ENCODE results near the gene ANKK1.

The ANKK1 gene

GRCh38 chr11:113398669-113399430, 11.3 kb downstream of the ANKK1 start:
- ChIA-PET POLR2A (interaction anchor here (0.6 kb wide), 1 partner anchor 10 kb away, joined by 3 read pairs; no protein-coding TSS in a partner anchor), CTCF (no interaction called here)
- Histone ChIP-seq H3K4me3 (ENCODE audit: low read depth, low read length) (no peak overlapping the region), H3K27ac (ENCODE audit: extremely low read depth, low read depth, low read length) (no peak overlapping the region), H3K4me1 (ENCODE audit: control insufficient read depth, insufficient read depth, low read length) (no peaks in the 10 kb centered on the region), H3K9me3 (ENCODE audit: control insufficient read depth, insufficient read depth, low read depth, low read length) (no peaks in the 10 kb centered on the region), H3K36me3 (ENCODE audit: control insufficient read depth in 2 of 2, insufficient read depth in 1 of 2, low read length in 2 of 2) (no peaks in the 10 kb centered on the region)
- TF ChIP-seq, protein P1, sequence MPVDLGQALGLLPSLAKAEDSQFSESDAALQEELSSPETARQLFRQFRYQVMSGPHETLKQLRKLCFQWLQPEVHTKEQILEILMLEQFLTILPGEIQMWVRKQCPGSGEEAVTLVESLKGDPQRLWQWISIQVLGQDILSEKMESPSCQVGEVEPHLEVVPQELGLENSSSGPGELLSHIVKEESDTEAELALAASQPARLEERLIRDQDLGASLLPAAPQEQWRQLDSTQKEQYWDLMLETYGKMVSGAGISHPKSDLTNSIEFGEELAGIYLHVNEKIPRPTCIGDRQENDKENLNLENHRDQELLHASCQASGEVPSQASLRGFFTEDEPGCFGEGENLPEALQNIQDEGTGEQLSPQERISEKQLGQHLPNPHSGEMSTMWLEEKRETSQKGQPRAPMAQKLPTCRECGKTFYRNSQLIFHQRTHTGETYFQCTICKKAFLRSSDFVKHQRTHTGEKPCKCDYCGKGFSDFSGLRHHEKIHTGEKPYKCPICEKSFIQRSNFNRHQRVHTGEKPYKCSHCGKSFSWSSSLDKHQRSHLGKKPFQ (tag by site-specific recombination; IDR thresholded peaks at IDR 0.05) = no peak
- TF ChIP-seq ZNF138 (tag by site-specific recombination; IDR thresholded peaks at IDR 0.05; ENCODE audit: borderline replicate concordance) = no peak
- no peak for TF ChIP-seq KLF7 (tag by site-specific recombination; IDR thresholded peaks at IDR 0.05; ENCODE audit: borderline replicate concordance)
- no peak for TF ChIP-seq ZNF791 (tag by site-specific recombination; IDR thresholded peaks at IDR 0.05)

- Histone ChIP-seq H3K4me1 (ENCODE audit: control insufficient read depth, insufficient read depth, low read length) (no peaks in the 10 kb centered on the region), H3K4me3 (ENCODE audit: low read depth, low read length) (no peak overlapping the region), H3K9me3 (ENCODE audit: control insufficient read depth, insufficient read depth, low read depth, low read length) (no peaks in the 10 kb centered on the region), H3K36me3 (ENCODE audit: control insufficient read depth in 2 of 2, insufficient read depth in 1 of 2, low read length in 2 of 2) (no peaks in the 10 kb centered on the region), H3K27ac (ENCODE audit: extremely low read depth, low read depth, low read length) (no peak overlapping the region)
- ChIA-PET POLR2A (no interaction called here), CTCF (no interaction called here)
- no peak for TF ChIP-seq ZNF398 (tag by site-specific recombination; IDR thresholded peaks at IDR 0.05)
- no peak for TF ChIP-seq ZNF302 (tag by site-specific recombination; IDR thresholded peaks at IDR 0.05; ENCODE audit: low read depth)
- no peak for TF ChIP-seq ZNF416 (tag by site-specific recombination; IDR thresholded peaks at IDR 0.05)
- no peak for TF ChIP-seq GLI4 (tag by site-specific recombination; IDR thresholded peaks at IDR 0.05)
- no peak for TF ChIP-seq ZSCAN23 (tag by site-specific recombination; IDR thresholded peaks at IDR 0.05)
- no peak for TF ChIP-seq ZNF391 (tag by site-specific recombination; IDR thresholded peaks at IDR 0.05; ENCODE audit: borderline replicate concordance, low read depth)
- TF ChIP-seq ZNF394 (tag by site-specific recombination; IDR thresholded peaks at IDR 0.05; ENCODE audit: borderline replicate concordance) = no peak
Measured at GRCh38 chr11:113400631-113401230, 13.2 kb downstream of the ANKK1 start.

- no peak for TF ChIP-seq ZBTB10 (tag by site-specific recombination; IDR thresholded peaks at IDR 0.05)
- no peak for TF ChIP-seq TRIM28 (IDR thresholded peaks at IDR 0.05; ENCODE audit: borderline replicate concordance, low read length)
- no peak for TF ChIP-seq ZNF623 (tag by site-specific recombination; IDR thresholded peaks at IDR 0.05)
- TF ChIP-seq ZNF692 (tag by site-specific recombination; IDR thresholded peaks at IDR 0.05) = no peak
- TF ChIP-seq ZNF585B (tag by site-specific recombination; IDR thresholded peaks at IDR 0.05) = no peak
- no peak for TF ChIP-seq ZNF341 (tag by site-specific recombination; IDR thresholded peaks at IDR 0.05; ENCODE audit: low read depth)
- TF ChIP-seq ZNF354C (tag by site-specific recombination; IDR thresholded peaks at IDR 0.05; ENCODE audit: borderline replicate concordance, low read depth) = no peak
- TF ChIP-seq ZNF473 (tag by site-specific recombination; IDR thresholded peaks at IDR 0.05) = no peak
- no peak for TF ChIP-seq ZNF624 (tag by site-specific recombination; IDR thresholded peaks at IDR 0.05)
- TF ChIP-seq, protein P2, sequence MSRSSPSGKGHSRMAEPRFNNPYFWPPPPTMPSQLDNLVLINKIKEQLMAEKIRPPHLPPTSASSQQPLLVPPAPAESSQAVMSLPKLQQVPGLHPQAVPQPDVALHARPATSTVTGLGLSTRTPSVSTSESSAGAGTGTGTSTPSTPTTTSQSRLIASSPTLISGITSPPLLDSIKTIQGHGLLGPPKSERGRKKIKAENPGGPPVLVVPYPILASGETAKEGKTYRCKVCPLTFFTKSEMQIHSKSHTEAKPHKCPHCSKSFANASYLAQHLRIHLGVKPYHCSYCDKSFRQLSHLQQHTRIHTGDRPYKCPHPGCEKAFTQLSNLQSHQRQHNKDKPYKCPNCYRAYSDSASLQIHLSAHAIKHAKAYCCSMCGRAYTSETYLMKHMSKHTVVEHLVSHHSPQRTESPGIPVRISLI (tag by site-specific recombination; IDR thresholded peaks at IDR 0.05) = no peak
- TF ChIP-seq MEIS1 (CRISPR knock-in tag; IDR thresholded peaks at IDR 0.05; ENCODE audit: borderline replicate concordance) = no peak
- Histone ChIP-seq H3K4me1 (ENCODE audit: control insufficient read depth, insufficient read depth, low read length) (no peaks in the 10 kb centered on the region), H3K27ac (ENCODE audit: extremely low read depth, low read depth, low read length) (no peak overlapping the region), H3K9me3 (ENCODE audit: control insufficient read depth, insufficient read depth, low read depth, low read length) (no peaks in the 10 kb centered on the region), H3K36me3 (ENCODE audit: control insufficient read depth in 2 of 2, insufficient read depth in 1 of 2, low read length in 2 of 2) (no peaks in the 10 kb centered on the region), H3K4me3 (ENCODE audit: low read depth, low read length) (no peak overlapping the region)
- CTCF ChIA-PET = no interaction called here
- POLR2A ChIA-PET = no interaction called here
Measured at GRCh38 chr11:113401718-113402117, 14.1 kb downstream of the ANKK1 start.

Measured in HEK293 (cell line).